Transverse colon (tissue), 4 donors: Measurements from ENCODE around the gene RNU6-9. TPM values are rescaled to one million over a fixed set of nuclear protein-coding genes. Genes with fewer than 3 reads are reported as not detected.

Experiments used
- DNase-seq: peaks from one replicate; pipeline ENCODE4 v3.0.0-alpha.2; 2019
- H3K27ac ChIP-seq, 4 donors: fragments of 200-600 bp; sonication (generic); 2 replicates each; pipeline ENCODE4 v1.5.1; 2016 to 2018; ENCODE audit warnings: inconsistent platforms in 4 of 4
- H3K27me3 ChIP-seq: fragments of 200-600 bp; sonication (generic); 2 replicates; pipeline ENCODE4 v1.5.1; 2017; ENCODE audit warnings: inconsistent platforms
- H3K36me3 ChIP-seq, 4 donors: fragments of 200-600 bp; sonication (generic); 2 replicates each; pipeline ENCODE4 v1.5.1; 2017 to 2019; ENCODE audit warnings: inconsistent platforms in 4 of 4
- H3K4me1 ChIP-seq, 4 donors: fragments of 200-600 bp; sonication (generic); 2 replicates each; pipeline ENCODE4 v1.5.1; 2017 to 2020; ENCODE audit warnings: inconsistent platforms in 4 of 4
- H3K4me3 ChIP-seq, 4 donors: fragments of 200-600 bp; sonication (generic); 1 replicate in 1 of 4; 2 replicates in 3 of 4; pipeline versions ENCODE4 v1.5.1 to v1.6.1; 2017 to 2019; ENCODE audit warnings: inconsistent platforms in 4 of 4
- H3K9me3 ChIP-seq, 2 donors: fragments of 200-600 bp; sonication (generic); 2 replicates each; pipeline ENCODE4 v1.5.1; 2017 to 2019; ENCODE audit warnings: inconsistent platforms in 2 of 2
- CTCF ChIP-seq, 5 experiments: fragments of 200-600 bp in 3 of 5; fragments of 450-650 bp in 2 of 5; sonication (generic) in 3 of 5; IDR thresholded peaks; 1 replicate in 2 of 5; 2 replicates in 3 of 5; pipeline ENCODE4 v1.5.1; 2016 to 2017; ENCODE audit warnings: antibody characterized with exemption in 5 of 5, inconsistent platforms in 3 of 5, mild to moderate bottlenecking in 2 of 5, moderate library complexity in 1 of 5
- EP300 ChIP-seq: sonication (generic); formaldehyde crosslinking; IDR thresholded peaks from one replicate; pipeline ENCODE4 v1.6.1; 2017; ENCODE audit warnings: antibody characterized with exemption, low read depth
- POLR2A ChIP-seq: fragments of 450-650 bp; IDR thresholded peaks from one replicate; pipeline ENCODE4 v1.6.1; 2016; ENCODE audit warnings: antibody characterized with exemption, mild to moderate bottlenecking, moderate library complexity
- POLR2AphosphoS5 ChIP-seq, 3 donors: sonication (generic); formaldehyde crosslinking; IDR thresholded peaks; one replicate each; pipeline ENCODE4 v1.6.1; 2016; ENCODE audit warnings: antibody characterized with exemption in 3 of 3
- WGBS, 2 donors: methylation state at CpG; one replicate each; pipeline ENCODE4 v1.1.5; 2018; ENCODE audit warnings: low coverage in 1 of 2; 5-methylcytosine and 5-hydroxymethylcytosine counted together
- in situ Hi-C, 4 donors: fragments of 200-750 bp; cut with MboI; loops; one replicate each; pipeline versions ENCODE4 v1.15.0 to v1.15.1; 2017; ENCODE audit warnings: low sequenced_read_pairs in 3 of 4, low pct_ligation_motif_present in 1 of 4, low pct_unique_long_range_greater_than_20kb in 1 of 4
- intact Hi-C: fragments of 100-400 bp; cut with DNase I; formaldehyde crosslinking; loops from one replicate; pipeline ENCODE4 v1.15.1; 2023; ENCODE audit warnings: low total_unique reads
- total RNA-seq, 4 donors: library from RNA; depleted of rRNA; stranded (reverse); fragments of >200 nt; gene quantifications; one replicate each; pipeline ENCODE4 v1.1.0, GENCODE V29; 2016

The RNU6-9 gene
- total RNA-seq, 4 donors from 2014 or later, result not detected

- no peak for TF ChIP-seq POLR2AphosphoS5 (IDR thresholded peaks at IDR 0.05)
- TF ChIP-seq CTCF (IDR thresholded peaks at IDR 0.05), result no peak
- no peak for TF ChIP-seq EP300
- TF ChIP-seq POLR2A, result no peak
- DNase-seq, result no peak
- no peaks in the 10 kb centered on the region for H3K36me3 ChIP-seq
- H3K9me3 ChIP-seq, result no peaks in the 10 kb centered on the region
- intact Hi-C loops (no loop called here), in situ Hi-C loops (no loop called here)
- no peak overlapping the region for H3K4me3 ChIP-seq
- peaks cover 29 to 50% (median 37%) of the 10 kb centered on the region in 4 donors for H3K4me1 ChIP-seq
- no peak overlapping the region for H3K27ac ChIP-seq
- WGBS, 2 donors, result 83 to 94% methylated on average over 7 to 23 of the region's 23 CpGs
- no peaks in the 10 kb centered on the region for H3K27me3 ChIP-seq
Measured at GRCh38 chr19:938233-938923, 45.1 kb downstream of the RNU6-9 start.

- H3K36me3 ChIP-seq, result no peaks in the 10 kb centered on the region
Measured at GRCh38 chr19:939439-939838, 46.2 kb downstream of the RNU6-9 start.

GRCh38 chr19:939922-940321, 46.6 kb downstream of the RNU6-9 start:
- intact Hi-C loops, result no loop called here
- Histone ChIP-seq H3K9me3 (no peaks in the 10 kb centered on the region), H3K4me1 (peaks cover 18 to 47% (median 29%) of the 10 kb centered on the region in 4 donors), H3K27me3 (no peaks in the 10 kb centered on the region), H3K27ac (peak overlapping the region; percentile 79 to 85 (median 82)), H3K36me3 (no peaks in the 10 kb centered on the region), H3K4me3 (no peak overlapping the region)
- WGBS, 2 donors, result 95% methylated on average over 7 of the region's 7 CpGs; no CpG with 5 or more reads in 1 of the 2 donors
- no peak for DNase-seq
- in situ Hi-C loops, result no loop called here
- TF ChIP-seq POLR2AphosphoS5 (IDR thresholded peaks at IDR 0.05) (no peak), CTCF (IDR thresholded peaks at IDR 0.05) (no peak), EP300 (no peak), POLR2A (no peak)

More at GRCh38 chr19:939439-939838, 46.2 kb downstream of the RNU6-9 start:
- H3K27ac ChIP-seq, result no peak overlapping the region
- H3K4me3 ChIP-seq, result no peak overlapping the region
- no peak for TF ChIP-seq CTCF (IDR thresholded peaks at IDR 0.05)
- no peak for TF ChIP-seq EP300
- no peak for TF ChIP-seq POLR2AphosphoS5 (IDR thresholded peaks at IDR 0.05)
- no peak for TF ChIP-seq POLR2A
- intact Hi-C loops, result no loop called here
- in situ Hi-C loops, result no loop called here
- DNase-seq, result no peak
- WGBS, 2 donors, result 85 to 90% methylated on average over 8 to 22 of the region's 22 CpGs
- no peaks in the 10 kb centered on the region for H3K9me3 ChIP-seq
- no peaks in the 10 kb centered on the region for H3K27me3 ChIP-seq
- H3K4me1 ChIP-seq, result peaks cover 21 to 47% (median 29%) of the 10 kb centered on the region in 4 donors

- WGBS, 2 donors, result 45% methylated on average over 9 of the region's 64 CpGs; no CpG with 5 or more reads in 1 of the 2 donors
- intact Hi-C loops, result no loop called here
- no peaks in the 10 kb centered on the region for H3K9me3 ChIP-seq
- DNase-seq, result peak; percentile 86
- peak overlapping the region in 3 of 4 donors; percentile 7 to 32 (median 21) for H3K4me3 ChIP-seq
- peak overlapping the region; percentile 79 to 85 (median 82) for H3K27ac ChIP-seq
- no peaks in the 10 kb centered on the region for H3K36me3 ChIP-seq
- no peaks in the 10 kb centered on the region for H3K27me3 ChIP-seq
- TF ChIP-seq POLR2A (no peak), CTCF (IDR thresholded peaks at IDR 0.05) (no peak), POLR2AphosphoS5 (IDR thresholded peaks at IDR 0.05) (peak; percentile 6 to 32 (median 29))
- H3K4me1 ChIP-seq, result peaks cover 11 to 44% (median 24%) of the 10 kb centered on the region in 4 donors
- in situ Hi-C loops, result no loop called here
Measured at GRCh38 chr19:940591-941291, 47.5 kb downstream of the RNU6-9 start.
